Karpas-422 (cell line): ENCODE results near the gene HRH4. TPM values are rescaled to one million over a fixed set of nuclear protein-coding genes. Genes with fewer than 3 reads are reported as not detected.

Experiments
- DNase-seq: peaks from one replicate; pipeline ENCODE4 v3.0.0-alpha.2; 2015
- H2AFZ ChIP-seq: fragments of 200-600 bp; sonication (generic); 2 replicates; pipeline ENCODE4 v1.6.1; 2014; ENCODE audit warnings: antibody characterized with exemption, low read length, mixed read lengths
- H3K27ac ChIP-seq: fragments of 200-600 bp; sonication (generic); 2 replicates; pipeline ENCODE4 v1.5.1; 2014; ENCODE audit warnings: mild to moderate bottlenecking, low read length, moderate library complexity
- H3K27me3 ChIP-seq: fragments of 200-600 bp; sonication (generic); 2 replicates; pipeline ENCODE4 v1.6.1; 2014; ENCODE audit warnings: low read length, mixed read lengths
- H3K36me3 ChIP-seq: fragments of 200-600 bp; sonication (generic); 2 replicates; pipeline ENCODE4 v1.6.1; 2014; ENCODE audit warnings: low read length, mixed read lengths; ENCODE audit not compliant: insufficient read depth
- H3K4me1 ChIP-seq: fragments of 200-600 bp; sonication (generic); 2 replicates; pipeline ENCODE4 v1.6.1; 2014; ENCODE audit warnings: mild to moderate bottlenecking, low read length, mixed read lengths
- H3K4me2 ChIP-seq: fragments of 200-600 bp; sonication (generic); 2 replicates; pipeline ENCODE4 v1.6.1; 2014; ENCODE audit warnings: low read length, low read depth, mild to moderate bottlenecking; ENCODE audit not compliant: poor library complexity, severe bottlenecking
- H3K4me3 ChIP-seq: fragments of 200-600 bp; sonication (generic); 2 replicates; pipeline ENCODE4 v1.5.1; 2014; ENCODE audit warnings: mild to moderate bottlenecking, antibody characterized with exemption, low read length, mixed read lengths
- H3K79me2 ChIP-seq: fragments of 200-600 bp; sonication (generic); 2 replicates; pipeline ENCODE4 v1.6.1; 2014; ENCODE audit warnings: mild to moderate bottlenecking, low read length, mixed read lengths
- H3K9ac ChIP-seq: fragments of 200-600 bp; sonication (generic); 2 replicates; pipeline ENCODE4 v1.6.0; 2014; ENCODE audit warnings: low read length
- H3K9me2 ChIP-seq: fragments of 200-600 bp; sonication (generic), shearing (Covaris generic); replicated peaks from 2 replicates; pipeline ENCODE4 v1.6.0; 2014; ENCODE audit warnings: mild to moderate bottlenecking, low read length, moderate library complexity; ENCODE audit not compliant: insufficient read depth
- H3K9me3 ChIP-seq: fragments of 300-700, 200-600 bp; sonication (generic); 2 replicates; pipeline ENCODE4 v1.6.1; 2014; ENCODE audit warnings: low read length, mixed read lengths
- H4K20me1 ChIP-seq: fragments of 200-600 bp; sonication (generic); 2 replicates; pipeline ENCODE4 v1.6.1; 2014; ENCODE audit warnings: mild to moderate bottlenecking, antibody characterized with exemption, low read length, low read depth; ENCODE audit not compliant: insufficient read depth
- total RNA-seq: library from RNA; depleted of rRNA; stranded (reverse); fragments of >200 nt; shearing (Covaris generic); gene quantifications from 2 replicates; pipeline ENCODE4 v1.2.3, GENCODE V29; 2014; ENCODE audit warnings: low replicate concordance

HRH4 gene
- total RNA-seq, 1 experiment from 2014 or later = 0.15 TPM

DNA sequence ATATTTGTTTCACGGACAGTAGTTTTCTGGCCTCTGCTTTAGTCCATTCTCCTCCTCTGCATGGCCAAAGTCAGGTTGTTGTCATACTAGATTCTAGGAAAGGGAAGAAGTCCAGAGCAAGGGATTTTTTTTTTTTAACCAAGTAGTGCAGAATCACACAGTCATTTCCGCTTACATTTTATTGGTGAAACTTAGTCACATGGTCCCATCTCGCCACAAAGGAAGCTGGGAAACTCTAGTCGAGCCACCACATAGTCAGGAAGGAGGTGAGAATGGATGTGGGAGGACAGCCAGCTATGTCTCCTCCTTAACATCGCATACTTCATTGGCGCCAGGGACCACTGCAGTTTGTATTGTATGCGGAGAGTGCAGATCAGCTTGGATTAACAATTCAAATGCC is 10.4 kb downstream of the HRH4 start:
- no peak overlapping the region for H3K4me2 ChIP-seq
- no peak overlapping the region for H3K9ac ChIP-seq
- no peak overlapping the region for H3K27ac ChIP-seq
- no peaks in the 10 kb centered on the region for H3K9me2 ChIP-seq
- H2AFZ ChIP-seq = no peak overlapping the region
- H4K20me1 ChIP-seq = no peaks in the 10 kb centered on the region
- H3K79me2 ChIP-seq = no peaks in the 10 kb centered on the region
- H3K4me3 ChIP-seq = no peak overlapping the region
- H3K9me3 ChIP-seq = no peaks in the 10 kb centered on the region
- no peak for DNase-seq
- H3K4me1 ChIP-seq = no peaks in the 10 kb centered on the region
- H3K36me3 ChIP-seq = no peaks in the 10 kb centered on the region
- no peaks in the 10 kb centered on the region for H3K27me3 ChIP-seq

DNA sequence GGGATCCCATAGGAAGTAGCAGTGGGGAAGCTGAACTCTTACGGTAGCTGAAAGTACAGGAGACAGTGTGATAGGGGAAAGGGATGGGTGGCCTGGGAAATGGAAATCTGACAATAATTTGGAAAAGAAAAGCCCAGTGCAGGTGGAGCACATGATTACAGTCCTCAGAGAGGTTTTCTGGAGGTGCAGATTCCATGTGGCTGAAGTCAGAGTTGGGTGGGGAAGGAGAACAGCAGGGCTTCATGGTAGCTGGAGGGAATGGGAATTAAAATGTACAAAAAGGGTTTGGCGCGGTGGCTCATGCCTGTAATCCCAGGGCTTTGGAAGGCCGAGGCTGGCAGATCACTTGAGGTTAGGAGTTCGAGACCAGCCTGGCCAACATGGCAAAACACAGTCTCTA is 12.2 kb downstream of the HRH4 start:
- no peaks in the 10 kb centered on the region for H3K9me3 ChIP-seq
- H3K36me3 ChIP-seq = no peaks in the 10 kb centered on the region
- H3K4me1 ChIP-seq = no peaks in the 10 kb centered on the region
- H3K9ac ChIP-seq = no peak overlapping the region
- DNase-seq = no peak
- no peaks in the 10 kb centered on the region for H3K79me2 ChIP-seq
- H4K20me1 ChIP-seq = no peaks in the 10 kb centered on the region
- H3K9me2 ChIP-seq = no peaks in the 10 kb centered on the region
- no peaks in the 10 kb centered on the region for H3K27me3 ChIP-seq
- no peak overlapping the region for H3K4me3 ChIP-seq
- H3K4me2 ChIP-seq = no peak overlapping the region
- H2AFZ ChIP-seq = no peak overlapping the region
- no peak overlapping the region for H3K27ac ChIP-seq

DNA sequence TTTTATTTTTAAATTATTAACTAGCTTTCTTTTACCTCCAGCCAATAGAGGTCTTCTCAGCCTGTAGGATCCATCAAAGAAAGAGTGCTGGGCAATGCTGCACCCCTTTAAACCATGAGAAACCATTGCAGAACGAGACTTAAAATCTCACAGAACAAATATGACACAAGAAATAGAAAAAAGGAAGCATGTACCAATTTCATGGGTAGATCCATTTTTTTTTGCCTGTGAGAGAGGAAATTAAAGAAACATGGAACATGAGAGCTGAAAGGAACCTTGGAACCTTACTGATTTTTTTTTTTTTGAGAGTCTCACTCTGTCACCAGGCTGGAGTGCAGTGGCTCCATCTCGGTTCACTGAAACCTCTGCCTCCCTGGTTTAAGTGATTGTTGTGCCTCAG is 14.0 kb downstream of the HRH4 start:
- Histone ChIP-seq H2AFZ (no peak overlapping the region), H3K36me3 (no peaks in the 10 kb centered on the region), H3K4me1 (no peaks in the 10 kb centered on the region), H3K4me2 (no peak overlapping the region), H3K27ac (no peak overlapping the region), H3K27me3 (no peaks in the 10 kb centered on the region), H4K20me1 (no peaks in the 10 kb centered on the region), H3K9me3 (no peaks in the 10 kb centered on the region), H3K4me3 (no peak overlapping the region), H3K9ac (no peak overlapping the region), H3K9me2 (no peaks in the 10 kb centered on the region), H3K79me2 (no peaks in the 10 kb centered on the region)
- no peak for DNase-seq

DNA sequence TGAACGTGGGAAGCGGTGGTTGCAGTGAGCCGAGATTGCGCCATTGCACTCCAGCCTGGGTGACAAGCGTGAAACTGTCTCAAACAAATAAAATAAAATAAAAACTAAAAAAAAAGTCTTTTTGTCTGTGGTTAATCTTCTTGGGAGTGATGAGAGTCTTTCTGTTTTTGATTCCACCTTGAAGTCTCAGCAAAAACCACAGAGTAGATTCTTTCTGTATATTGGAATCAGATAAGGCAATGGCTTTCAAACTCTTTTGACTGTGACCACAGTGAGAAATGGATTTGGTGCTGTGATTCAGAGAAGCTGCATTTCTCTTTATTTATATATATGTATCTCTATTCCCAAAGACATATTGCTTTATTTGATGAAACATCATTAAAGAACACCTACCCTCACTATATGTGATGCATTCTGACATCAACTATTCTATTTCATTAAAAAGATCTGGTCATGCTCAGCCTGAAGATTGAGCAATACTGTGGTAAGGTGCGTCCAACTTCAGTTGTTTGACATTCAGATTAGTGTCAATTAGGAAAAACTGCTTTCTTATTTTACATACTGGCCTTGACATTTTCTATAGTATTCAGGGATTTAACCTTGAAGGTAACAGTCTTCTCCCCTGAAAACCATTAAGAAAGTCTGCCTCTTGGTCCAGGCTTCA is 15.6 kb downstream of the HRH4 start:
- Histone ChIP-seq H3K4me3 (no peak overlapping the region), H3K9me3 (no peaks in the 10 kb centered on the region), H4K20me1 (no peaks in the 10 kb centered on the region), H3K4me2 (no peak overlapping the region), H2AFZ (no peak overlapping the region), H3K27me3 (0 out of 2 replicates have a peak, but pooled peaks cover 2% of the 10 kb centered on the region), H3K36me3 (no peaks in the 10 kb centered on the region), H3K9ac (no peak overlapping the region), H3K9me2 (no peaks in the 10 kb centered on the region), H3K79me2 (no peaks in the 10 kb centered on the region), H3K4me1 (no peaks in the 10 kb centered on the region), H3K27ac (no peak overlapping the region)
- no peak for DNase-seq

DNA sequence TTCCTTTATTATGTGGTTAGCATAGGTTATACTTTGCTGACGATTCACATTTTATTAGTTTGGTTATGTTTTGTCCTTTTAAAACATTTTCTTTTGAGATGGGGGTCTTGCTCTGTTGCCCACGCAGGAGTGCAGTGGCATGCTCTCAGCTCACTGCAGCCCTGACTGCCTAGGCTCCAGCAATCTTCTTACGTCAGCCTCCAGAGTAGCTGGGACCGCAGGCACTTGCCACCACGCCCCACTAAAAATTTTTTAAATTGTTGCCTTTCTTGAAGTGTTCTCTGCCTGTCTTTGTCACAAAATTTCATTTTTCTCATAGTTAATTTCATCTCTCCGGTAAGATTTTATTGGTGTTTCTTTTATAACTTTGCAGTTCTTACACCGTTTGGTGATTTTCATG is 18.9 kb downstream of the HRH4 start:
- DNase-seq = no peak
- Histone ChIP-seq H3K4me2 (no peak overlapping the region), H3K9ac (no peak overlapping the region), H3K79me2 (no peaks in the 10 kb centered on the region), H3K9me2 (no peaks in the 10 kb centered on the region), H4K20me1 (no peaks in the 10 kb centered on the region), H3K4me3 (no peak overlapping the region), H3K27ac (no peak overlapping the region), H3K27me3 (0 out of 2 replicates have a peak, but pooled peaks cover 2% of the 10 kb centered on the region), H3K9me3 (no peaks in the 10 kb centered on the region), H3K36me3 (no peaks in the 10 kb centered on the region), H2AFZ (no peak overlapping the region), H3K4me1 (no peaks in the 10 kb centered on the region)

DNA sequence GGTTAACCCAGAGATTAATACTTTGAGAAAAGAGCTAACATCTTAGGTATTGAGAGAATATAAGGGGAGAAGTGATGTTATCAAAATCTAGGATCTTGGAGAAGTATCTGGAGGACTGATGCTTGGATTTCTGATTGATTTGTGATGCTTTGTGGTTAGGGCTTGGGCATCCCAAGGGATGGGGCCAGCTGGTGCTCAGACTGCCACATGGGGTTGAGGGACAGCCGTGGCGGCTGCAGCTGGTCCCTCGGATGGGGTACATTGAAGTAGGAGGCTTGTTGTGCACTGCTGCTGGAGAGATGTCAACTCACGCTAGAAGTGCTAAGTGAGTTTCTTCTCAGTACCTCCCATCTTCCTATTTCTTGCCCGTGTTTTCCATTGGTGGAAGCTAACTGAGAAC is 22.4 kb downstream of the HRH4 start:
- Histone ChIP-seq H3K4me1 (no peaks in the 10 kb centered on the region), H3K36me3 (no peaks in the 10 kb centered on the region), H3K4me3 (no peak overlapping the region), H3K79me2 (no peaks in the 10 kb centered on the region), H3K27me3 (0 out of 2 replicates have a peak, but pooled peaks cover 2% of the 10 kb centered on the region), H3K27ac (no peak overlapping the region), H2AFZ (no peak overlapping the region), H4K20me1 (no peaks in the 10 kb centered on the region), H3K4me2 (no peak overlapping the region), H3K9ac (no peak overlapping the region), H3K9me2 (no peaks in the 10 kb centered on the region), H3K9me3 (no peaks in the 10 kb centered on the region)
- DNase-seq = no peak

DNA sequence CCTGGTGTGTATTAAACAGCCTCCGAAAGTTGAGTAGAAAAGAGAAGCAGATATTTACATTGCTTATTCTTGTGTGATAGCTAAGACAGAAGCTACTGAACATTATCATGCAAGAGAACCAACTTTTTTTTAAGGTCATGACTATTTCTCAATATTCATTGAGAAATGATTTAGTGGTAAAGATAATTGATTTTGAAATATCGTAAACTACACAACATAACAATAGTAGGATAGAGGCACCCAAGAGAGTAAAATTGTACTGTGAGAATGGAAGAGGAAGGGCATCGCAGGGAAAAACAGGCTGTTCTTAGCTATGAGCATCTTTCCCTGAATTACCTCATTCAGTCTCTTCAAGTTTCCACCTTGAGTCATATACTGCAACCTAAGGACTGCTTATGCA is 25.2 kb downstream of the HRH4 start:
- no peaks in the 10 kb centered on the region for H3K9me2 ChIP-seq
- H3K4me3 ChIP-seq = no peak overlapping the region
- H3K27me3 ChIP-seq = no peaks in the 10 kb centered on the region
- no peak overlapping the region for H2AFZ ChIP-seq
- no peaks in the 10 kb centered on the region for H3K4me1 ChIP-seq
- no peaks in the 10 kb centered on the region for H3K79me2 ChIP-seq
- no peak overlapping the region for H3K27ac ChIP-seq
- H3K9ac ChIP-seq = no peak overlapping the region
- DNase-seq = no peak
- H4K20me1 ChIP-seq = no peaks in the 10 kb centered on the region
- no peak overlapping the region for H3K4me2 ChIP-seq
- no peaks in the 10 kb centered on the region for H3K36me3 ChIP-seq
- no peaks in the 10 kb centered on the region for H3K9me3 ChIP-seq

DNA sequence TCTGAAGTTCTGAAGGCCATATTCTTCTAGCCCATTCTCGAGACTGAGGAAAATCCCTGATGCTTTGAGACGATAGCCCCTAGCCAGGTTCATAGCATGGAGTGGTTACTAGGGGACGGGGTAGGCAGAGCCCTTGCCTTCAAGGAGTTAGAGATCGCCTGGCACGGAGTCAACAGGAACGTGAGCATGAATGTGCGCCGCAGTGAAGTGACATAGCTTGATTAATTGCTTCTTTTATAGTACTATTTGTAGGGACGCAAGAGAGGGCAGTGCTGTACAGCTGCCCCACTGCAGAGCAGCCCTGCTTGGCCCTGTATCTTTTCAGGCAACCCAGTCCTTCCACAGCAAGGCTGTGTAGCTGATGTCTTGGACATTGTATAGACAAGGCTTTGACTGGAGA is 26.2 kb downstream of the HRH4 start:
- Histone ChIP-seq H3K27ac (no peak overlapping the region), H3K9ac (no peak overlapping the region), H3K4me3 (no peak overlapping the region), H3K4me2 (no peak overlapping the region), H3K4me1 (peaks cover 1% of the 10 kb centered on the region), H4K20me1 (no peaks in the 10 kb centered on the region), H2AFZ (no peak overlapping the region), H3K79me2 (no peaks in the 10 kb centered on the region), H3K9me2 (no peaks in the 10 kb centered on the region), H3K36me3 (no peaks in the 10 kb centered on the region), H3K27me3 (no peaks in the 10 kb centered on the region), H3K9me3 (no peaks in the 10 kb centered on the region)
- DNase-seq = no peak
